Measurements from ENCODE around the gene HSF5. TPM values are rescaled to one million over a fixed set of nuclear protein-coding genes. Genes with fewer than 3 reads are reported as not detected.

HSF5 gene
- total and polyA plus RNA-seq, 2 donors (not counting 3 experiments of a cell fraction or from before 2014, with no cell fraction given): 0.03 TPM; not detected in 1

GRCh38 chr17:58387834-58388233, 100.4 kb downstream of the HSF5 start:
- H3K36me3 ChIP-seq (ENCODE audit: control insufficient read depth in 2 of 2, extremely low read depth in 1 of 2, insufficient read depth in 2 of 2, low read length in 2 of 2): no peaks in the 10 kb centered on the region
- dilution Hi-C loops (cut with MboI; ENCODE audit: extremely low pct_ligation_motif_present, low sequenced_read_pairs): no loop called here
- H2AFZ ChIP-seq (ENCODE audit: low read depth, low read length): no peak overlapping the region
- H3K4me2 ChIP-seq (ENCODE audit: insufficient read depth, low read length): no peak overlapping the region
- peaks cover 7% of the 10 kb centered on the region for H3K4me1 ChIP-seq (ENCODE audit: control insufficient read depth, extremely low read depth, insufficient read depth, low read length)
- ChIA-PET POLR2A (no interaction called here), CTCF (interaction anchor here (0.6 kb wide), 1 partner anchor 9 kb away, joined by 3 read pairs; no protein-coding TSS in a partner anchor)
- no peaks in the 10 kb centered on the region for H3K9me1 ChIP-seq (replicated peaks; ENCODE audit: control insufficient read depth, extremely low read depth, insufficient read depth, low read length)
- H4K20me1 ChIP-seq (replicated peaks; ENCODE audit: control insufficient read depth, extremely low read depth, insufficient read depth, low read length): no peaks in the 10 kb centered on the region
- H3K9ac ChIP-seq (replicated peaks; ENCODE audit: extremely low read depth, insufficient read depth, low read length): no peak overlapping the region
- intact Hi-C loops (cut with micrococcal nuclease): no loop called here
- BruUV-seq (replicated peaks): no TSS peak
- no peak for DNase-seq (ENCODE audit: low read depth, low spot score)
- H3K27me3 ChIP-seq (ENCODE audit: control insufficient read depth in 2 of 2, insufficient read depth in 2 of 2, low read length in 2 of 2): peaks cover 13 to 37% of the 10 kb centered on the region in 2 experiments
- H3K27ac ChIP-seq (ENCODE audit: insufficient read depth, low read depth, low read length): no peak overlapping the region
- no peak for FAIRE-seq
- no peak overlapping the region for H3K4me3 ChIP-seq (replicated peaks in 1 of 3; ENCODE audit: insufficient read depth in 1 of 3, low read depth in 1 of 3, low read length in 3 of 3)
- no peaks in the 10 kb centered on the region for H3K79me2 ChIP-seq (ENCODE audit: control insufficient read depth, insufficient read depth, low read length)
- TF ChIP-seq CTCF (IDR thresholded peaks at IDR 0.05; ENCODE audit: extremely low read depth in 1 of 2, insufficient read depth in 1 of 2, low read depth in 1 of 2, low read length in 2 of 2) (no peak), MAX (IDR thresholded peaks at IDR 0.05; ENCODE audit: insufficient read depth, insufficient read length) (no peak), EZH2 (IDR thresholded peaks at IDR 0.05; ENCODE audit: borderline replicate concordance, low read depth, low read length, severe bottlenecking) (no peak), JUN (IDR thresholded peaks at IDR 0.05; ENCODE audit: borderline replicate concordance, insufficient read depth, insufficient read length, low read depth) (no peak), GATA2 (IDR thresholded peaks at IDR 0.05; ENCODE audit: insufficient read depth, insufficient read length, low read depth, low read length) (no peak), MYC (IDR thresholded peaks at IDR 0.05; ENCODE audit: low read depth, low read length) (no peak), POLR2A (IDR thresholded peaks at IDR 0.05; ENCODE audit: low read depth, low read length) (no peak), FOS (IDR thresholded peaks at IDR 0.05; ENCODE audit: borderline replicate concordance, insufficient read depth, low read length) (no peak), POLR2AphosphoS5 (IDR thresholded peaks at IDR 0.05; ENCODE audit: insufficient read depth, low read depth, low read length) (no peak)
- H3K9me3 ChIP-seq (replicated peaks; ENCODE audit: control insufficient read depth, insufficient read depth, low read length): no peaks in the 10 kb centered on the region
